ENCODE data around the gene ATP6V1B1. TPM values are rescaled to one million over a fixed set of nuclear protein-coding genes. Genes with fewer than 3 reads are reported as not detected.

Gene ATP6V1B1
- total RNA-seq, 1 donor from 2014 or later: 2.1 TPM

- Histone ChIP-seq H3K27me3 (peaks cover 92% of the 10 kb centered on the region), H3K4me1 (peaks cover 5% of the 10 kb centered on the region), H3K27ac (no peak overlapping the region), H3K9me3 (no peaks in the 10 kb centered on the region), H3K36me3 (no peaks in the 10 kb centered on the region), H3K4me3 (no peak overlapping the region)
- no peak for DNase-seq
- ATAC-seq: no peak
- intact Hi-C loops (cut with DNase I): no loop called here
- TF ChIP-seq CTCF (IDR thresholded peaks at IDR 0.05): no peak
Observed at GRCh38 chr2:70893186-70893585, 42.5 kb upstream of the ATP6V1B1 start.

- DNase-seq (no peak), ATAC-seq (no peak)
- no peak overlapping the region for H3K27ac ChIP-seq
- H3K36me3 ChIP-seq: no peaks in the 10 kb centered on the region
- intact Hi-C loops (cut with DNase I): no loop called here
- TF ChIP-seq CTCF (IDR thresholded peaks at IDR 0.05): no peak
- H3K27me3 ChIP-seq: peaks cover 93% of the 10 kb centered on the region
- H3K4me3 ChIP-seq: no peak overlapping the region
- peaks cover 3% of the 10 kb centered on the region for H3K4me1 ChIP-seq
- H3K9me3 ChIP-seq: no peaks in the 10 kb centered on the region
Observed at GRCh38 chr2:70894765-70895164, 40.9 kb upstream of the ATP6V1B1 start.

- TF ChIP-seq CTCF (IDR thresholded peaks at IDR 0.05): no peak
- intact Hi-C loops (cut with DNase I): no loop called here
- H3K27me3 ChIP-seq: peaks cover 93% of the 10 kb centered on the region
- DNase-seq (no peak), ATAC-seq (no peak)
- H3K9me3 ChIP-seq: no peaks in the 10 kb centered on the region
- no peak overlapping the region for H3K27ac ChIP-seq
- no peak overlapping the region for H3K4me3 ChIP-seq
- peaks cover 7% of the 10 kb centered on the region for H3K4me1 ChIP-seq
- H3K36me3 ChIP-seq: no peaks in the 10 kb centered on the region
Observed at GRCh38 chr2:70895249-70895648, 40.5 kb upstream of the ATP6V1B1 start.

GRCh38 chr2:70895998-70896764 is 39.5 kb upstream of the ATP6V1B1 start:
- TF ChIP-seq CTCF (IDR thresholded peaks at IDR 0.05): no peak
- ATAC-seq (no peak), DNase-seq (no peak)
- H3K36me3 ChIP-seq: no peaks in the 10 kb centered on the region
- no peak overlapping the region for H3K27ac ChIP-seq
- intact Hi-C loops (cut with DNase I): no loop called here
- no peaks in the 10 kb centered on the region for H3K9me3 ChIP-seq
- H3K27me3 ChIP-seq: peaks cover 93% of the 10 kb centered on the region
- no peak overlapping the region for H3K4me3 ChIP-seq
- peaks cover 15% of the 10 kb centered on the region for H3K4me1 ChIP-seq

- no peak for ATAC-seq
- intact Hi-C loops (cut with DNase I): no loop called here
- H3K9me3 ChIP-seq: no peaks in the 10 kb centered on the region
- H3K27ac ChIP-seq: no peak overlapping the region
- H3K4me1 ChIP-seq: peaks cover 15% of the 10 kb centered on the region
- H3K4me3 ChIP-seq: no peak overlapping the region
- no peaks in the 10 kb centered on the region for H3K36me3 ChIP-seq
- peaks cover 92% of the 10 kb centered on the region for H3K27me3 ChIP-seq
- no peak for DNase-seq
- no peak for TF ChIP-seq CTCF (IDR thresholded peaks at IDR 0.05)
Observed at GRCh38 chr2:70896765-70897202, 38.9 kb upstream of the ATP6V1B1 start.
